Esophagus squamous epithelium (tissue), 5 donors: ENCODE measurements around the gene SLC3A2. TPM values are rescaled to one million over a fixed set of nuclear protein-coding genes. Genes with fewer than 3 reads are reported as not detected.

Experiments
- DNase-seq: peaks from one replicate; lab custom pipeline; 2025; lab: John Stamatoyannopoulos, UW
- H3K27ac ChIP-seq, 4 donors: fragments of 200-600 bp; sonication (generic); one replicate each; pipeline ENCODE4 v1.5.1; 2016 to 2019; ENCODE audit warnings: mild to moderate bottlenecking in 1 of 4
- H3K27me3 ChIP-seq, 4 donors: fragments of 200-600 bp; sonication (generic); 1 replicate in 3 of 4; 2 replicates in 1 of 4; pipeline versions ENCODE4 v1.5.1 to v1.6.0; 2017 to 2021; ENCODE audit warnings: antibody characterized with exemption in 1 of 4
- H3K36me3 ChIP-seq, 3 donors: fragments of 200-600 bp; sonication (generic); one replicate each; pipeline ENCODE4 v1.5.1; 2016 to 2019
- H3K4me1 ChIP-seq, 3 donors: fragments of 200-600 bp; sonication (generic); one replicate each; pipeline ENCODE4 v1.5.1; 2017 to 2019
- H3K4me3 ChIP-seq, 4 donors: fragments of 200-600 bp; sonication (generic); 1 replicate in 3 of 4; 2 replicates in 1 of 4; pipeline ENCODE4 v1.5.1; 2016 to 2019; ENCODE audit warnings: mild to moderate bottlenecking in 2 of 4, moderate library complexity in 1 of 4
- H3K9me3 ChIP-seq, 3 donors: fragments of 200-600 bp; sonication (generic); one replicate each; pipeline ENCODE4 v1.5.1; 2016 to 2019
- POLR2A ChIP-seq, 4 donors: fragments of 450-650 bp; IDR thresholded peaks; one replicate each; pipeline ENCODE4 v1.6.1; 2017; ENCODE audit warnings: antibody characterized with exemption in 4 of 4, mild to moderate bottlenecking in 4 of 4, moderate library complexity in 3 of 4
- WGBS, 2 donors: methylation state at CpG; one replicate each; pipeline ENCODE4 v1.1.5; 2018; 5-methylcytosine and 5-hydroxymethylcytosine counted together
- intact Hi-C: fragments of 100-400 bp; cut with DNase I; formaldehyde crosslinking; loops from one replicate; pipeline ENCODE4 v1.15.0; 2022
- total RNA-seq, 4 donors: library from RNA; depleted of rRNA; stranded (reverse); fragments of >200 nt; gene quantifications; one replicate each; pipeline ENCODE4 v1.1.0, GENCODE V29; 2016
- TF ChIP-seq, protein P1 (sequence below), 6 experiments: fragments of 450-650 bp in 4 of 6; fragments of 200-600 bp in 2 of 6; sonication (generic) in 2 of 6; IDR thresholded peaks; one replicate each; pipeline ENCODE4 v1.5.1; 2016 to 2019; ENCODE audit warnings: antibody characterized with exemption in 6 of 6, mild to moderate bottlenecking in 4 of 6, moderate library complexity in 4 of 6
- donor health status: DM: yes; HTN: yes; CAD: no.

Gene SLC3A2
- total RNA-seq, 4 donors from 2014 or later: 132 to 373 (median 153) TPM

DNA sequence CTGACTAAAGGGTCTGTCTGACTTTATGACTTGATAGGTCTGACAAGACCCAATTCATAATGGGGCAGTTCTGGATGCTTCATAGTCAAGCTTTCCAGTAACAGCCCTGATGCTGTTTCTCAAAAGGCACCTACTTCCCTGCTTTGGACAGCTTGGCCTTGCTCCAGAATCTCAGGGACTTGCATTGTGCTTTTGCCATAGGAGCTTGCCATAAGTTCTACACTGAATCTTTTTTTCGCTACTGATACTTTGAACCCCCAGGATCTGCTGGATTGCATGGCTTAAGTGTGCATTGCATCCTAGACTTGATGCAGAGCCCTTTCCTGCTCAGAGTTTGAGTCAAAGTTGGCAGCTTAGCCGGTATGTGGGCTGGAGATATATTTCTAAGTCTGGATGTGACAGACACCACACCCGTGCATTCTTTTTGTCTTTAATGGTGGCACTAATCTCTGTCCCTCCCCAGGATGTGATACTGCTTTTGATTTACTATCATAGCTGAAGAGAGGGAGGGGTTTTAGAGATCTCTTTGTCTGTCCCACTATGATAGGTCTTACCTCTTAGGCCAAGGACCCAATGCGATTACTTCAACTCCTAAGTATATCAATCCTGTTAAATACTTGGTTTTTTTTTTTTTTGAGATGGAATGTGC, 16.9 kb upstream of the SLC3A2 start:
- DNase-seq: no peak
- H3K9me3 ChIP-seq: no peaks in the 10 kb centered on the region
- 60 to 65% methylated on average over 4 of the region's 4 CpGs for WGBS, 2 donors
- peaks cover 4 to 44% (median 19%) of the 10 kb centered on the region in 3 donors for H3K4me1 ChIP-seq
- TF ChIP-seq, protein P1, sequence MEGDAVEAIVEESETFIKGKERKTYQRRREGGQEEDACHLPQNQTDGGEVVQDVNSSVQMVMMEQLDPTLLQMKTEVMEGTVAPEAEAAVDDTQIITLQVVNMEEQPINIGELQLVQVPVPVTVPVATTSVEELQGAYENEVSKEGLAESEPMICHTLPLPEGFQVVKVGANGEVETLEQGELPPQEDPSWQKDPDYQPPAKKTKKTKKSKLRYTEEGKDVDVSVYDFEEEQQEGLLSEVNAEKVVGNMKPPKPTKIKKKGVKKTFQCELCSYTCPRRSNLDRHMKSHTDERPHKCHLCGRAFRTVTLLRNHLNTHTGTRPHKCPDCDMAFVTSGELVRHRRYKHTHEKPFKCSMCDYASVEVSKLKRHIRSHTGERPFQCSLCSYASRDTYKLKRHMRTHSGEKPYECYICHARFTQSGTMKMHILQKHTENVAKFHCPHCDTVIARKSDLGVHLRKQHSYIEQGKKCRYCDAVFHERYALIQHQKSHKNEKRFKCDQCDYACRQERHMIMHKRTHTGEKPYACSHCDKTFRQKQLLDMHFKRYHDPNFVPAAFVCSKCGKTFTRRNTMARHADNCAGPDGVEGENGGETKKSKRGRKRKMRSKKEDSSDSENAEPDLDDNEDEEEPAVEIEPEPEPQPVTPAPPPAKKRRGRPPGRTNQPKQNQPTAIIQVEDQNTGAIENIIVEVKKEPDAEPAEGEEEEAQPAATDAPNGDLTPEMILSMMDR (IDR thresholded peaks at IDR 0.05): no peak
- no peak overlapping the region for H3K27ac ChIP-seq
- H3K4me3 ChIP-seq: no peak overlapping the region
- intact Hi-C loops: loop anchor here (5.0 to 10.0 kb wide), 2 partner anchors 72 to 139 kb away; partner anchors contain the start of genes HNRNPUL2, TMEM223 and TTC9C
- H3K36me3 ChIP-seq: no peaks in the 10 kb centered on the region
- H3K27me3 ChIP-seq: no peaks in the 10 kb centered on the region

DNA sequence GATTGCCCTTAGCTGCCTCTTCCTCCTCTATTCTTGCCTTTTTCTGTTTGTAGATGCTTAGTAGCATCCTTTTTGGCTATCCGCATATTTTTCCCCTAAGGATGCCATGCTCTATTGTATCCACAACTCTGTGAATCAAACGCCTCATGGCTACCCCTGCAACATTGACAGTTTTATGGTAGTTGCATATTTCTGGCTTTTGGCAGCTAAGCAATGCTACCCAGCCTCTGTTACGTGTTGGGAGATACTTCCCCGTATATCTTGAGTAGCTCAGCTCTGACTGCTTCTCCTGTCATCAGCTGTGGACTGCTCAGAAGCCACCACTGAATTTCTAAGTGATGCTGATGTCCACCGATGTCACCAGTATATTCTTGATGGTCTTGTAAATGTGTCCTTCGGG, 15.1 kb upstream of the SLC3A2 start:
- DNase-seq: no peak
- intact Hi-C loops: loop anchor here (10.0 kb wide), 1 partner anchor 141 kb away; the partner anchor contains the start of genes HNRNPUL2 and TTC9C

DNA sequence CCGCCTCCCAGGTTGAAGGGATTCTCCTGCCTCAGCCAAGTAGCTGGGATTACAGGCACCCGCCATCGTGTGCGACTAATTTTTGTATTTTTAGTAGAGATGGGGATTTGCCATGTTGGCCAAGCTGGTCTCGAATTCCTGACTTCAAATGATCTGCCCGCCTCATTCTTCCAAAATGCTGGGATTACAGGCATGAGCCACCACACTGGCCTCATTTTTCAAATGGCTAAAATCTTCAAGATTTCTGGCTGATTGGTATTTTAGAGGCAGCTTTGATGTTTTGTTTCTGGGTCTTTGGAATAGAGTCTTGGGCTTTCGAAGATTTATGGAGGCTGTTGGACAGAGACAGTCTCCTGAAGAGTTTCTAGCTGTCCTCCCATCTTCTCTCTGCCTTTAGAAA, 5.8 kb upstream of the SLC3A2 start:
- H3K4me3 ChIP-seq: no peak overlapping the region
- no peaks in the 10 kb centered on the region for H3K9me3 ChIP-seq
- WGBS, 2 donors: 96% methylated on average over 3 to 6 of the region's 7 CpGs
- no peaks in the 10 kb centered on the region for H3K27me3 ChIP-seq
- TF ChIP-seq, protein P1 (IDR thresholded peaks at IDR 0.05): no peak
- no peak for TF ChIP-seq POLR2A (IDR thresholded peaks at IDR 0.05)
- peaks cover 0 to 18% (median 0%) of the 10 kb centered on the region in 3 donors for H3K36me3 ChIP-seq
- DNase-seq: no peak
- peaks cover 10 to 38% (median 12%) of the 10 kb centered on the region in 3 donors for H3K4me1 ChIP-seq
- intact Hi-C loops: no loop called here
- H3K27ac ChIP-seq: no peak overlapping the region

More for the DNA sequence above, 15.1 kb upstream of the SLC3A2 start:
- Histone ChIP-seq H3K27ac (no peak overlapping the region), H3K27me3 (no peaks in the 10 kb centered on the region), H3K4me1 (peaks cover 0 to 27% (median 8%) of the 10 kb centered on the region in 3 donors), H3K4me3 (no peak overlapping the region), H3K36me3 (no peaks in the 10 kb centered on the region), H3K9me3 (no peaks in the 10 kb centered on the region)
- no peak for TF ChIP-seq POLR2A (IDR thresholded peaks at IDR 0.05)
- TF ChIP-seq, protein P1 (IDR thresholded peaks at IDR 0.05): no peak
- WGBS, 2 donors: 79 to 87% methylated on average over 6 of the region's 6 CpGs

DNA sequence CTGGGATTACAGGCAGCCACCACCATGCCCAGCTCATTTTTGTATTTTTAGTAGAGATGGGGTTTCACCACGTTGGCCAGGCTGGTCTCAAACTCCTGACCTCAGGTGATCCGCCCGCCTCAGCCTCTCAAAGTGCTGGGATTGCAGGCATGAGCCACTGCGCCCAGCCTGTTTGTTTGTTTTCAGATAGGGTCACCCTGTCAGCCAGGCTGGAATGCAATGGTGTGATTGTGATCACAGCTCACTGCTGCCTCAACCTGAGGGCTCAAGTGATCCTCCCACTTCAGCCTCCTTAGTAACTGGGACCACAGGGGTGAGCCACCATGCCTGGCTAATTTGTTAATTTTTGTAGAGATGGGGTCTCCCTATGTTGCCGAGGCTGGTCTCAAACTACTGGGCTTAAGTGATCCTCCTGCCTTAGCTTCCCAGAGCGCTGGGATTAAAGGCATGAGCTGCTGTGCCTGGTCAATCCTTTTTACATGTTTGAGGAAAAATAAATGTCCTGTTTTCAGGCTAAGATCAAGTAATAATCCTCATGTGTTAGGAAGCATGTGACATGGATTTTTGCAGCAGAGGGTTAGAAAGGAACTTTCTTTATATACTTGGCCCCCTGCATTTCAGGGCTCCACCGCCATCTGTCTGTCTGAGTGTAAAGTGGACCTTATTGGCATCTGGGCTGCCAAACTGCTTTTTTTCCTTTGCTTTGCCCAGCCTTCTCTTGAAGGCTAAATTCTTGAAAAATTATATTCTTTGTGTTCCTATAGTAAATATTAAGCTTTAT, 4.8 kb upstream of the SLC3A2 start:
- Histone ChIP-seq H3K9me3 (no peaks in the 10 kb centered on the region), H3K4me3 (no peak overlapping the region), H3K27me3 (no peaks in the 10 kb centered on the region), H3K4me1 (peaks cover 16 to 45% (median 18%) of the 10 kb centered on the region in 3 donors), H3K36me3 (peaks cover 0 to 18% (median 0%) of the 10 kb centered on the region in 3 donors), H3K27ac (no peak overlapping the region)
- no peak for DNase-seq
- WGBS, 2 donors: 64 to 78% methylated on average over 2 to 3 of the region's 7 CpGs
- TF ChIP-seq, protein P1 (IDR thresholded peaks at IDR 0.05): no peak
- no peak for TF ChIP-seq POLR2A (IDR thresholded peaks at IDR 0.05)
- intact Hi-C loops: no loop called here

DNA sequence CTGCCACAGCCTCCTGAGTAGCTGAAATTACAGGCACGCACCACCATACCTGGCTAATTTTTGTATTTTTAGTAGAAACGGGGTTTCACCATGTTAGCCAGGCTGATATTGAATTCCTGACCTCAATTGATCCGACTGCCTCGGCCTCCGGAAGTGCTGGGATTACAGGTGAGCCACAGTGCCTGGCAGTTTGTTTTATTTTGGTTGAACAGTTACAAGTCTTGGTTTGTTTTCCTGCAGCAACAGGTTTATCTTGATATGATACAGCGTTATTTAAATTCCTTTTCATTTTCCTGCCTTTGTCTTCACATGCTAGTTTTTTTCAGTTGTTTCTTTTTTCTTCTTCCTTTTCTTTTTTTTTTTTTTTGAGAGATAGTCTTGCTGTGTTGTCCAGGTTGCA, 4.0 kb upstream of the SLC3A2 start:
- H3K4me1 ChIP-seq: peaks cover 16 to 45% (median 18%) of the 10 kb centered on the region in 3 donors
- TF ChIP-seq, protein P1 (IDR thresholded peaks at IDR 0.05): no peak
- no peak for TF ChIP-seq POLR2A (IDR thresholded peaks at IDR 0.05)
- intact Hi-C loops: no loop called here

More for the DNA sequence above, 4.0 kb upstream of the SLC3A2 start:
- 52 to 56% methylated on average over 6 of the region's 6 CpGs for WGBS, 2 donors
- H3K4me3 ChIP-seq: no peak overlapping the region
- H3K36me3 ChIP-seq: peaks cover 0 to 18% (median 0%) of the 10 kb centered on the region in 3 donors
- peak overlapping the region in 2 of 4 donors; percentile 17 to 34 for H3K27ac ChIP-seq
- H3K27me3 ChIP-seq: no peaks in the 10 kb centered on the region
- DNase-seq: no peak
- no peaks in the 10 kb centered on the region for H3K9me3 ChIP-seq
